PC-3 (cell line): ENCODE results near the gene GPC4. TPM values are rescaled to one million over a fixed set of nuclear protein-coding genes. Genes with fewer than 3 reads are reported as not detected.

Experiments used
- ATAC-seq: fragments of 200-7000 bp; cut with Tn5 transposase; 2 replicates; pipeline ENCODE4 v1.9.1; 2020; ENCODE audit warnings: mild to moderate bottlenecking, moderate library complexity
- BruUV-seq: library from RNA; stranded (reverse); fragments of 400-500 nt; replicated peaks from 2 replicates; lab custom pipeline; 2021; lab: Mats Ljungman, UMichigan
- CTCF ChIA-PET: fragments of 300-600 bp; sonication (Branson Sonifier 250); formaldehyde crosslinking; loops from one replicate; lab custom pipeline; 2022; ENCODE audit warnings: antibody characterized with exemption; lab: Charles Lee
- POLR2A ChIA-PET: fragments of 300-600 bp; sonication (Branson Sonifier 250); formaldehyde crosslinking; loops from one replicate; lab custom pipeline; 2022; ENCODE audit warnings: antibody characterized with exemption; ENCODE audit not compliant: unreplicated experiment; lab: Charles Lee
- DNase-seq: peaks from one replicate; pipeline ENCODE4 v3.0.0-alpha.2; 2015
- H2AFZ ChIP-seq: fragments of 300-600 bp; sonication (generic); 2 replicates; pipeline ENCODE4 v1.6.0; 2016; ENCODE audit warnings: antibody characterized with exemption, low read length
- H3F3A ChIP-seq: fragments of 300-600 bp; sonication (generic); one replicate; pipeline ENCODE4 v1.6.0; 2017; ENCODE audit warnings: antibody characterized with exemption, low read length, control low read depth, mild to moderate bottlenecking; ENCODE audit not compliant: unreplicated experiment
- H3K27ac ChIP-seq: fragments of 300-600 bp; sonication (generic); 2 replicates; pipeline ENCODE4 v1.5.1; 2016; ENCODE audit warnings: mild to moderate bottlenecking, low read length
- H3K27me3 ChIP-seq: fragments of 300-600 bp; sonication (generic); 2 replicates; pipeline ENCODE4 v1.6.1; 2016; ENCODE audit warnings: low read length, mixed read lengths
- H3K36me3 ChIP-seq: fragments of 300-600 bp; sonication (generic); 2 replicates; pipeline ENCODE4 v1.6.1; 2016; ENCODE audit warnings: low read depth, mixed run types, low read length, mixed read lengths
- H3K4me1 ChIP-seq: fragments of 300-600 bp; sonication (generic); 2 replicates; pipeline ENCODE4 v1.5.1; 2016; ENCODE audit warnings: low read length; ENCODE audit not compliant: insufficient read depth
- H3K4me2 ChIP-seq: fragments of 300-600 bp; sonication (generic); 2 replicates; pipeline ENCODE4 v1.6.0; 2016; ENCODE audit warnings: low read length
- H3K4me3 ChIP-seq: fragments of 300-600 bp; sonication (generic); 2 replicates; pipeline ENCODE4 v1.5.1; 2016; ENCODE audit warnings: mild to moderate bottlenecking, low read length, mixed read lengths
- H3K79me2 ChIP-seq: fragments of 300-600 bp; sonication (generic); 2 replicates; pipeline ENCODE4 v1.6.1; 2017; ENCODE audit warnings: low read length, mixed read lengths
- H3K9ac ChIP-seq: fragments of 300-600 bp; sonication (generic); 2 replicates; pipeline ENCODE4 v1.6.0; 2016; ENCODE audit warnings: mild to moderate bottlenecking, low read length
- H3K9me2 ChIP-seq: fragments of 300-600 bp; sonication (generic); replicated peaks from 2 replicates; pipeline ENCODE4 v1.6.1; 2016; ENCODE audit warnings: mixed run types, low read length, mixed read lengths
- H3K9me3 ChIP-seq: fragments of 300-600 bp; sonication (generic); 2 replicates; pipeline ENCODE4 v1.6.1; 2016; ENCODE audit warnings: low read length, mixed read lengths
- H4K20me1 ChIP-seq: fragments of 300-600 bp; sonication (generic); 2 replicates; pipeline ENCODE4 v1.6.1; 2016; ENCODE audit warnings: low read length, mixed read lengths
- EZH2 ChIP-seq: fragments of 300-600 bp; sonication (generic); IDR thresholded peaks from one replicate; pipeline ENCODE4 v1.6.1; 2017; ENCODE audit warnings: antibody characterized with exemption, mild to moderate bottlenecking, low read length; ENCODE audit not compliant: unreplicated experiment
- EZH2phosphoT487 ChIP-seq: fragments of 300-600 bp; sonication (generic); IDR thresholded peaks from 2 replicates; pipeline ENCODE4 v1.6.1; 2018; ENCODE audit warnings: mild to moderate bottlenecking, antibody characterized with exemption, low read length, borderline replicate concordance
- intact Hi-C: fragments of 100-400 bp; cut with micrococcal nuclease; formaldehyde crosslinking; loops from 2 replicates; pipeline ENCODE4 v1.9.0; 2023
- total RNA-seq: library from RNA; depleted of rRNA; stranded (reverse); fragments of >200 nt; gene quantifications from 2 replicates; pipeline ENCODE4 v1.2.3, GENCODE V29; 2014
- TF ChIP-seq, protein P1 (sequence below): fragments of 300-600 bp; sonication (generic); conservative IDR thresholded peaks from 2 replicates; pipeline ENCODE4 v1.5.1; 2017; ENCODE audit warnings: antibody characterized with exemption, low read depth, mild to moderate bottlenecking, low read length

Gene GPC4
- total RNA-seq, 1 experiment from 2014 or later = 4.0 TPM

DNA sequence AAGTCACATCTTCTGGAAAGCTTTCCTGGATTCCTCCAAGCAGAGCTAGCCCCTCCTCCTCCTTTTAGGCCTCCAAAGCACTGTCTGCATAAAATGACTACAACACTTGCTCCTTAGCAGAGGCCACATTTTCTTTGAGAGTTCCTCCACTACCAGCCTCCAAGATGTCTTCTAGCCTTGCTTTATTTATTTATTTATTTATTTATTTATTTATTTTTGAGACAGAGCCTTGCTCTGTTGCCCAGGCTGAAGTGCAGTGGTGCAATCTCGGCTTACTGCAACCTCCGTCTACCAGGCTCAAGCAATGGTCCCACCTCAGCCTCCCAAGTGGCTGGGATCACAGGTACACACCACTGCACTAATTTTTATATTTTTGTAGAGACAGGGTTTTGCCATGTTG is 4.6 kb upstream of the GPC4 start:
- 0 out of 2 replicates have a peak, but pooled peaks cover 3% of the 10 kb centered on the region for H3K4me1 ChIP-seq
- intact Hi-C loops = loop anchor here (5.0 to 10.0 kb wide), 3 partner anchors 83 to 242 kb away; no protein-coding TSS in a partner anchor
- CTCF ChIA-PET = no interaction called here
- no peak overlapping the region for H3K27ac ChIP-seq
- H3K9ac ChIP-seq = no peak overlapping the region
- no peak for DNase-seq
- POLR2A ChIA-PET = no interaction called here
- no TSS peak for BruUV-seq
- ATAC-seq = no peak
- H3K4me3 ChIP-seq = no peak overlapping the region
- H4K20me1 ChIP-seq = no peaks in the 10 kb centered on the region
- no peaks in the 10 kb centered on the region for H3K9me2 ChIP-seq
- no peak overlapping the region for H3K4me2 ChIP-seq
- H3F3A ChIP-seq = no peaks in the 10 kb centered on the region
- no peaks in the 10 kb centered on the region for H3K36me3 ChIP-seq
- H3K79me2 ChIP-seq = 0 out of 2 replicates have a peak, but pooled peaks cover 1% of the 10 kb centered on the region
- no peaks in the 10 kb centered on the region for H3K9me3 ChIP-seq
- no peak overlapping the region for H2AFZ ChIP-seq
- TF ChIP-seq, protein P1, sequence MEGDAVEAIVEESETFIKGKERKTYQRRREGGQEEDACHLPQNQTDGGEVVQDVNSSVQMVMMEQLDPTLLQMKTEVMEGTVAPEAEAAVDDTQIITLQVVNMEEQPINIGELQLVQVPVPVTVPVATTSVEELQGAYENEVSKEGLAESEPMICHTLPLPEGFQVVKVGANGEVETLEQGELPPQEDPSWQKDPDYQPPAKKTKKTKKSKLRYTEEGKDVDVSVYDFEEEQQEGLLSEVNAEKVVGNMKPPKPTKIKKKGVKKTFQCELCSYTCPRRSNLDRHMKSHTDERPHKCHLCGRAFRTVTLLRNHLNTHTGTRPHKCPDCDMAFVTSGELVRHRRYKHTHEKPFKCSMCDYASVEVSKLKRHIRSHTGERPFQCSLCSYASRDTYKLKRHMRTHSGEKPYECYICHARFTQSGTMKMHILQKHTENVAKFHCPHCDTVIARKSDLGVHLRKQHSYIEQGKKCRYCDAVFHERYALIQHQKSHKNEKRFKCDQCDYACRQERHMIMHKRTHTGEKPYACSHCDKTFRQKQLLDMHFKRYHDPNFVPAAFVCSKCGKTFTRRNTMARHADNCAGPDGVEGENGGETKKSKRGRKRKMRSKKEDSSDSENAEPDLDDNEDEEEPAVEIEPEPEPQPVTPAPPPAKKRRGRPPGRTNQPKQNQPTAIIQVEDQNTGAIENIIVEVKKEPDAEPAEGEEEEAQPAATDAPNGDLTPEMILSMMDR = no peak
- TF ChIP-seq EZH2 = no peak
- no peak for TF ChIP-seq EZH2phosphoT487
- no peaks in the 10 kb centered on the region for H3K27me3 ChIP-seq

DNA sequence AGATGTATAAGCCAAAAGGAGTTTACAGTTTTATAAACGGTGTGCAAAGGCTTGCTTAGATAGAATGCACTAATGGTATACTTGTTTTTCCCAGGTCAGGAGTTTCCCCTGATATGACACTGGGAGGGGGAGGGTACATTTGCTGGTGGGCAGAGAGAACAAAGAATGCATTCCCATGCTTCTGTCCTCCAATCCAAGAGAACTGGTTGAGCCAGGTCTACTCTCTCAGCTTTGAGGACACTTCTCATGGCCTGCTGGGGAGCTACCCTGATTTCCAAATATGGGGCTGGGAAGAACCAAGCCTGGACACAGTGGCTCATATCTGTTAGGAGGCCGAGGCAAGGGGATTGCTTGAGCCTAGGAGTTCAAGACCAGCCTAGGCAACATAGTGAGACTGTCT is 3.3 kb upstream of the GPC4 start:
- BruUV-seq = no TSS peak
- intact Hi-C loops = loop anchor here (5.0 to 10.0 kb wide), 3 partner anchors 81 to 244 kb away; no protein-coding TSS in a partner anchor
- CTCF ChIA-PET = no interaction called here

DNA sequence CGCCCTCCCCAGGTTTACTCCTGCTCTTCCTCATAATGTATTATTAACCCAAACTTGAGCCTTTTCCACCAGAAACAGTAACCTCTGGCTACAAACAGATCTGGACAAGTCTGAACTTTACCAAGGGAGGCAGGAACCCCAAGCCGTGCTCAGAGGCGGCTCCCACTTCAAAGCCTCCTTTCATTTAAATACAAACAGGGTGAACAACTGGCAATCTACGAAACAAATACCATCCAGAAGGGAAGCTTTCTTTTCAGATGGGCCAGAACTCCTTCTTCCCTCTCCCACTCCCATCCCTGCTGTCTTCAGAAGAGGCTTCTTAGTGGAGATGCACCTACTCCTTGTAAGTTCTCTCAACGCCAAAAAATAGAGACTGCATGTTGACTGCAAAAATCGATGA is 2.1 kb upstream of the GPC4 start:
- H3K27me3 ChIP-seq = no peaks in the 10 kb centered on the region
- no peak overlapping the region for H3K4me3 ChIP-seq
- no peaks in the 10 kb centered on the region for H3F3A ChIP-seq
- no TSS peak for BruUV-seq
- POLR2A ChIA-PET = no interaction called here
- H3K4me1 ChIP-seq = 0 out of 2 replicates have a peak, but pooled peaks cover 3% of the 10 kb centered on the region
- no peaks in the 10 kb centered on the region for H3K9me3 ChIP-seq
- H3K4me2 ChIP-seq = no peak overlapping the region
- DNase-seq (no peak), ATAC-seq (no peak)
- no peaks in the 10 kb centered on the region for H3K9me2 ChIP-seq
- no peak overlapping the region for H3K27ac ChIP-seq
- intact Hi-C loops = loop anchor here (5.0 to 10.0 kb wide), 3 partner anchors 80 to 245 kb away; no protein-coding TSS in a partner anchor
- H2AFZ ChIP-seq = no peak overlapping the region
- no peak overlapping the region for H3K9ac ChIP-seq
- no peaks in the 10 kb centered on the region for H4K20me1 ChIP-seq
- H3K36me3 ChIP-seq = no peaks in the 10 kb centered on the region
- CTCF ChIA-PET = no interaction called here
- TF ChIP-seq EZH2phosphoT487 = no peak
- TF ChIP-seq EZH2 = no peak
- TF ChIP-seq, protein P1 = no peak
- peaks cover 15% of the 10 kb centered on the region for H3K79me2 ChIP-seq

More for the DNA sequence above, 3.3 kb upstream of the GPC4 start:
- no peak for DNase-seq
- no peak for ATAC-seq
- Histone ChIP-seq H3K4me1 (0 out of 2 replicates have a peak, but pooled peaks cover 3% of the 10 kb centered on the region), H3K27me3 (no peaks in the 10 kb centered on the region), H3K4me2 (no peak overlapping the region), H3K36me3 (no peaks in the 10 kb centered on the region), H4K20me1 (no peaks in the 10 kb centered on the region), H3K9ac (no peak overlapping the region), H3K9me3 (no peaks in the 10 kb centered on the region), H3K79me2 (peaks cover 14% of the 10 kb centered on the region), H3K4me3 (no peak overlapping the region), H3F3A (no peaks in the 10 kb centered on the region), H2AFZ (no peak overlapping the region), H3K27ac (no peak overlapping the region), H3K9me2 (no peaks in the 10 kb centered on the region)
- TF ChIP-seq, protein P1 = no peak
- TF ChIP-seq EZH2 (no peak), EZH2phosphoT487 (no peak)
- POLR2A ChIA-PET = no interaction called here
